ENCODE measurements around the gene AGBL4. TPM values are rescaled to one million over a fixed set of nuclear protein-coding genes. Genes with fewer than 3 reads are reported as not detected.

AGBL4 gene
- total RNA-seq, 1 experiment from 2014 or later: 0.33 TPM

GRCh38 chr1:48644905-48645605, 1378.7 kb downstream of the AGBL4 start:
- no TSS peak for BruUV-seq (replicated peaks)
- intact Hi-C loops (cut with micrococcal nuclease): no loop called here
- no peak for DNase-seq
- no peaks in the 10 kb centered on the region for H3F3A ChIP-seq (ENCODE audit: low read length, unreplicated experiment)
- H3K9me2 ChIP-seq (replicated peaks; ENCODE audit: low read length): no peaks in the 10 kb centered on the region
- no peak for ATAC-seq
- H3K27ac ChIP-seq (ENCODE audit: low read length): no peak overlapping the region
- H3K4me2 ChIP-seq (ENCODE audit: low read length): no peak overlapping the region
- H3K79me2 ChIP-seq (ENCODE audit: low read length): no peaks in the 10 kb centered on the region
- no peaks in the 10 kb centered on the region for H3K36me3 ChIP-seq (ENCODE audit: low read depth, low read length)
- CTCF ChIA-PET: no interaction called here
- H3K4me1 ChIP-seq (ENCODE audit: insufficient read depth, low read length): no peaks in the 10 kb centered on the region
- TF ChIP-seq EZH2 (IDR thresholded peaks at IDR 0.05; ENCODE audit: low read length, unreplicated experiment) (no peak), EZH2phosphoT487 (IDR thresholded peaks at IDR 0.05; ENCODE audit: borderline replicate concordance, low read length) (no peak), CTCF (conservative IDR thresholded peaks at IDR 0.05; ENCODE audit: low read depth, low read length) (no peak)
- H4K20me1 ChIP-seq (ENCODE audit: low read length): no peaks in the 10 kb centered on the region
- no peak overlapping the region for H2AFZ ChIP-seq (ENCODE audit: low read length)
- no peak overlapping the region for H3K9ac ChIP-seq (ENCODE audit: low read length)
- H3K9me3 ChIP-seq (ENCODE audit: low read length): no peaks in the 10 kb centered on the region
- POLR2A ChIA-PET (ENCODE audit: unreplicated experiment): no interaction called here
- peaks cover 92% of the 10 kb centered on the region for H3K27me3 ChIP-seq (ENCODE audit: low read length)
- no peak overlapping the region for H3K4me3 ChIP-seq (ENCODE audit: low read length)

GRCh38 chr1:48644190-48644900, 1379.4 kb downstream of the AGBL4 start:
- intact Hi-C loops (cut with micrococcal nuclease): no loop called here
- no peak for DNase-seq
- no peaks in the 10 kb centered on the region for H3K9me3 ChIP-seq (ENCODE audit: low read length)
- no peaks in the 10 kb centered on the region for H3K9me2 ChIP-seq (replicated peaks; ENCODE audit: low read length)
- TF ChIP-seq EZH2 (IDR thresholded peaks at IDR 0.05; ENCODE audit: low read length, unreplicated experiment) (no peak), EZH2phosphoT487 (IDR thresholded peaks at IDR 0.05; ENCODE audit: borderline replicate concordance, low read length) (no peak), CTCF (conservative IDR thresholded peaks at IDR 0.05; ENCODE audit: low read depth, low read length) (no peak)
- no peak overlapping the region for H3K9ac ChIP-seq (ENCODE audit: low read length)
- no peaks in the 10 kb centered on the region for H3F3A ChIP-seq (ENCODE audit: low read length, unreplicated experiment)
- no peaks in the 10 kb centered on the region for H3K36me3 ChIP-seq (ENCODE audit: low read depth, low read length)
- H3K79me2 ChIP-seq (ENCODE audit: low read length): no peaks in the 10 kb centered on the region
- no peak for ATAC-seq
- no TSS peak for BruUV-seq (replicated peaks)
- no peaks in the 10 kb centered on the region for H4K20me1 ChIP-seq (ENCODE audit: low read length)
- H3K27ac ChIP-seq (ENCODE audit: low read length): no peak overlapping the region
- no peaks in the 10 kb centered on the region for H3K4me1 ChIP-seq (ENCODE audit: insufficient read depth, low read length)
- ChIA-PET POLR2A (ENCODE audit: unreplicated experiment) (no interaction called here), CTCF (no interaction called here)
- no peak overlapping the region for H3K4me3 ChIP-seq (ENCODE audit: low read length)
- H2AFZ ChIP-seq (ENCODE audit: low read length): no peak overlapping the region
- H3K4me2 ChIP-seq (ENCODE audit: low read length): no peak overlapping the region
- peaks cover 95% of the 10 kb centered on the region for H3K27me3 ChIP-seq (ENCODE audit: low read length)

GRCh38 chr1:48643193-48643592, 1380.6 kb downstream of the AGBL4 start:
- Histone ChIP-seq H3K27me3 (ENCODE audit: low read length) (peaks cover 95% of the 10 kb centered on the region), H3K79me2 (ENCODE audit: low read length) (no peaks in the 10 kb centered on the region), H4K20me1 (ENCODE audit: low read length) (no peaks in the 10 kb centered on the region), H3K27ac (ENCODE audit: low read length) (no peak overlapping the region), H3K9me3 (ENCODE audit: low read length) (no peaks in the 10 kb centered on the region), H2AFZ (ENCODE audit: low read length) (no peak overlapping the region), H3K4me1 (ENCODE audit: insufficient read depth, low read length) (no peaks in the 10 kb centered on the region), H3K36me3 (ENCODE audit: low read depth, low read length) (no peaks in the 10 kb centered on the region), H3K9ac (ENCODE audit: low read length) (no peak overlapping the region), H3F3A (ENCODE audit: low read length, unreplicated experiment) (no peaks in the 10 kb centered on the region), H3K4me2 (ENCODE audit: low read length) (no peak overlapping the region), H3K4me3 (ENCODE audit: low read length) (no peak overlapping the region), H3K9me2 (replicated peaks; ENCODE audit: low read length) (no peaks in the 10 kb centered on the region)
- ChIA-PET CTCF (no interaction called here), POLR2A (ENCODE audit: unreplicated experiment) (no interaction called here)
- DNase-seq (no peak), ATAC-seq (no peak)
- BruUV-seq (replicated peaks): no TSS peak
- TF ChIP-seq EZH2phosphoT487 (IDR thresholded peaks at IDR 0.05; ENCODE audit: borderline replicate concordance, low read length) (no peak), EZH2 (IDR thresholded peaks at IDR 0.05; ENCODE audit: low read length, unreplicated experiment) (no peak), CTCF (conservative IDR thresholded peaks at IDR 0.05; ENCODE audit: low read depth, low read length) (no peak)
- intact Hi-C loops (cut with micrococcal nuclease): no loop called here
